HEK293 (cell line): Measurements from ENCODE around the gene CHD1L.

Source experiments
- CTCF ChIA-PET: fragments of 350-600 bp; formaldehyde crosslinking; extraction: SDS; loops from one replicate; lab custom pipeline; 2021; ENCODE audit warnings: antibody characterized with exemption; lab: Yijun Ruan, JAX
- POLR2A ChIA-PET: fragments of 300-600 bp; formaldehyde crosslinking; extraction: SDS; loops from one replicate; lab custom pipeline; 2020; ENCODE audit warnings: antibody characterized with exemption, inconsistent platforms; lab: Yijun Ruan, JAX
- H3K27ac ChIP-seq: fragments of 200-500 bp; sonication (Bioruptor generic); 2 replicates; pipeline ENCODE4 v1.5.1; 2014; ENCODE audit warnings: low read depth, low read length, control low read depth, inconsistent platforms; ENCODE audit errors: extremely low read depth
- H3K36me3 ChIP-seq, 2 experiments: fragments of 200-500 bp in 1 of 2; sonication (Bioruptor generic) in 1 of 2; 1 replicate in 1 of 2; 2 replicates in 1 of 2; pipeline ENCODE4 v1.5.1; 2014 to 2017; ENCODE audit warnings: inconsistent platforms in 2 of 2, low read length in 2 of 2; ENCODE audit not compliant: control insufficient read depth in 2 of 2, insufficient read depth in 1 of 2
- H3K4me1 ChIP-seq: fragments of 200-500 bp; sonication (Bioruptor generic); 2 replicates; pipeline ENCODE4 v1.5.1; 2014; ENCODE audit warnings: mild to moderate bottlenecking, low read length, inconsistent platforms; ENCODE audit not compliant: control insufficient read depth, insufficient read depth
- H3K4me3 ChIP-seq: 2 replicates; pipeline ENCODE4 v1.5.1; 2011; ENCODE audit warnings: low read depth, mild to moderate bottlenecking, control low read depth, low read length, moderate library complexity
- H3K9me3 ChIP-seq: fragments of 200-500 bp; sonication (Bioruptor generic); 2 replicates; pipeline ENCODE4 v1.5.1; 2014; ENCODE audit warnings: low read depth, low read length, inconsistent platforms; ENCODE audit not compliant: control insufficient read depth, insufficient read depth
- EGR2 ChIP-seq: fragments of 450-650 bp; formaldehyde crosslinking; IDR thresholded peaks from 2 replicates; pipeline ENCODE4 v1.5.1; 2016; ENCODE audit warnings: low read depth, missing biosample characterization, missing genetic modification characterization
- GLI4 ChIP-seq: fragments of 450-650 bp; formaldehyde crosslinking; IDR thresholded peaks from 2 replicates; pipeline ENCODE4 v1.5.1; 2016; ENCODE audit warnings: missing biosample characterization, missing genetic modification characterization
- HOXD13 ChIP-seq: sonication (generic); formaldehyde crosslinking; IDR thresholded peaks from 2 replicates; pipeline ENCODE4 v1.8.0; 2022; ENCODE audit warnings: missing genetic modification reagents, borderline replicate concordance
- MYNN ChIP-seq: fragments of 450-650 bp; formaldehyde crosslinking; IDR thresholded peaks from 2 replicates; pipeline ENCODE4 v1.5.1; 2016; ENCODE audit warnings: missing biosample characterization, missing genetic modification characterization, borderline replicate concordance
- OVOL3 ChIP-seq: fragments of 450-650 bp; formaldehyde crosslinking; IDR thresholded peaks from 2 replicates; pipeline ENCODE4 v1.5.1; 2016; ENCODE audit warnings: missing biosample characterization, missing genetic modification characterization
- RBAK ChIP-seq: fragments of 450-650 bp; formaldehyde crosslinking; IDR thresholded peaks from 2 replicates; pipeline ENCODE4 v1.5.1; 2016; ENCODE audit warnings: missing biosample characterization, missing genetic modification characterization
- REPIN1 ChIP-seq: fragments of 450-650 bp; formaldehyde crosslinking; IDR thresholded peaks from 2 replicates; pipeline ENCODE4 v1.5.1; 2017; ENCODE audit warnings: missing biosample characterization, missing genetic modification characterization, low read depth
- SP3 ChIP-seq: fragments of 450-650 bp; formaldehyde crosslinking; IDR thresholded peaks from 2 replicates; pipeline ENCODE4 v1.5.1; 2016; ENCODE audit warnings: missing biosample characterization, missing genetic modification characterization
- ZBTB20 ChIP-seq: fragments of 450-650 bp; formaldehyde crosslinking; IDR thresholded peaks from 2 replicates; pipeline ENCODE4 v1.5.1; 2016; ENCODE audit warnings: missing biosample characterization, missing genetic modification characterization
- ZNF10 ChIP-seq: fragments of 450-650 bp; formaldehyde crosslinking; IDR thresholded peaks from 2 replicates; pipeline ENCODE4 v1.5.1; 2017; ENCODE audit warnings: missing biosample characterization, missing genetic modification characterization
- ZNF157 ChIP-seq: fragments of 450-650 bp; formaldehyde crosslinking; IDR thresholded peaks from 2 replicates; pipeline ENCODE4 v1.5.1; 2016; ENCODE audit warnings: missing biosample characterization, missing genetic modification characterization
- ZNF18 ChIP-seq: fragments of 450-650 bp; formaldehyde crosslinking; IDR thresholded peaks from 2 replicates; pipeline ENCODE4 v1.5.1; 2016; ENCODE audit warnings: missing biosample characterization, missing genetic modification characterization
- ZNF202 ChIP-seq: fragments of 450-650 bp; formaldehyde crosslinking; IDR thresholded peaks from 2 replicates; pipeline ENCODE4 v1.5.1; 2016; ENCODE audit warnings: missing biosample characterization, missing genetic modification characterization, borderline replicate concordance
- ZNF24 ChIP-seq: fragments of 450-650 bp; formaldehyde crosslinking; IDR thresholded peaks from 2 replicates; pipeline ENCODE4 v1.5.1; 2016; ENCODE audit warnings: missing biosample characterization, missing genetic modification characterization
- ZNF266 ChIP-seq: fragments of 450-650 bp; formaldehyde crosslinking; IDR thresholded peaks from 2 replicates; pipeline ENCODE4 v1.5.1; 2016; ENCODE audit warnings: missing biosample characterization, missing genetic modification characterization, low read depth
- ZNF302 ChIP-seq: fragments of 450-650 bp; formaldehyde crosslinking; IDR thresholded peaks from 2 replicates; pipeline ENCODE4 v1.5.1; 2016; ENCODE audit warnings: missing biosample characterization, missing genetic modification characterization, low read depth
- ZNF335 ChIP-seq: fragments of 450-650 bp; formaldehyde crosslinking; conservative IDR thresholded peaks from 2 replicates; pipeline ENCODE4 v1.5.1; 2016; ENCODE audit warnings: missing biosample characterization, missing genetic modification characterization
- ZNF354C ChIP-seq: fragments of 450-650 bp; formaldehyde crosslinking; IDR thresholded peaks from 2 replicates; pipeline ENCODE4 v1.5.1; 2016; ENCODE audit warnings: missing biosample characterization, missing genetic modification characterization, low read depth, borderline replicate concordance
- ZNF423 ChIP-seq: fragments of 450-650 bp; formaldehyde crosslinking; IDR thresholded peaks from 2 replicates; pipeline ENCODE4 v1.5.1; 2016; ENCODE audit warnings: missing biosample characterization, missing genetic modification characterization
- ZNF510 ChIP-seq: fragments of 450-650 bp; formaldehyde crosslinking; IDR thresholded peaks from 2 replicates; pipeline ENCODE4 v1.5.1; 2018; ENCODE audit warnings: mild to moderate bottlenecking, missing genetic modification characterization, missing biosample characterization; ENCODE audit not compliant: insufficient replicate concordance
- ZNF529 ChIP-seq: fragments of 450-650 bp; formaldehyde crosslinking; IDR thresholded peaks from 2 replicates; pipeline ENCODE4 v1.5.1; 2017; ENCODE audit warnings: missing genetic modification characterization, missing biosample characterization; ENCODE audit not compliant: insufficient replicate concordance
- ZNF549 ChIP-seq: fragments of 450-650 bp; IDR thresholded peaks from 2 replicates; pipeline ENCODE4 v1.5.1; 2018; ENCODE audit warnings: missing biosample characterization, missing genetic modification characterization, mild to moderate bottlenecking, inconsistent platforms, moderate library complexity
- ZNF626 ChIP-seq: fragments of 450-650 bp; sonication (Bioruptor Pico); formaldehyde crosslinking; IDR thresholded peaks from 2 replicates; pipeline ENCODE4 v1.5.1; 2018; ENCODE audit warnings: missing biosample characterization, missing genetic modification characterization, inconsistent platforms
- ZNF707 ChIP-seq: fragments of 450-650 bp; formaldehyde crosslinking; IDR thresholded peaks from 2 replicates; pipeline ENCODE4 v1.5.1; 2016; ENCODE audit warnings: missing biosample characterization, missing genetic modification characterization
- ZNF791 ChIP-seq: fragments of 450-650 bp; formaldehyde crosslinking; IDR thresholded peaks from 2 replicates; pipeline ENCODE4 v1.5.1; 2016; ENCODE audit warnings: missing biosample characterization, missing genetic modification characterization
- ZXDB ChIP-seq: fragments of 450-650 bp; formaldehyde crosslinking; IDR thresholded peaks from 2 replicates; pipeline ENCODE4 v1.5.1; 2016; ENCODE audit warnings: missing biosample characterization, missing genetic modification characterization
- TF ChIP-seq, protein P1 (sequence below): fragments of 450-650 bp; formaldehyde crosslinking; IDR thresholded peaks from 2 replicates; pipeline ENCODE4 v1.5.1; 2016; ENCODE audit warnings: missing biosample characterization, missing genetic modification characterization, low read depth
- TF ChIP-seq, protein P2 (sequence below): fragments of 450-650 bp; formaldehyde crosslinking; IDR thresholded peaks from 2 replicates; pipeline ENCODE4 v1.5.1; 2017; ENCODE audit warnings: missing biosample characterization, missing genetic modification characterization

CHD1L gene

DNA sequence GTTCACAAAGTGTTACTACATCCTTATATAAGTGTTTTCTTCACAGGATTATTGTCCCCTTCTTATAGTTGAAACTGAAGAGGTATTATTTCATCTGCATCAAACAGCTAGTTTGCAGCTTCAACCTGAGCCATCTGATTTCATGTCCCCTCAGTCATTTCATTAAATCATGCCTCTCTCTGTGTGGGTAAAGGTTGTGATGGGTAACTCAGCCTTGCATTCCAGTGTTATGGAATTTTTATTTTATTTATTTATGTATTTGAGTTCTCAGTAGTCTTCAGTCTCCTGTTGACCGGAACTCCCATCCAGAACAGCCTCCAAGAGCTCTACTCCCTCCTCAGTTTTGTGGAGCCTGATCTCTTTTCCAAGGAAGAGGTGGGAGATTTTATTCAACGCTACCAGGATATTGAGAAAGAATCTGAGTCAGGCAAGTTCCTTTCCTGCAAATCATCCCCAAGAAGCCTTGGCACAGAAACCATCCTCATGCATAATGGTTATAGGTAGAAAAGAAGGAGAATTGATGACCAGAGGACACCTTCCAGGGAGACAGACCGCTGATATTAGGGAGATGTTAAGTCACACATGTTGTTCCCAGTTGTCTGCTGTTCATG, 21.8 kb downstream of the CHD1L start:
- H3K36me3 ChIP-seq: peaks cover 49 to 97% of the 10 kb centered on the region in 2 experiments
- H3K4me1 ChIP-seq: no peaks in the 10 kb centered on the region
- TF ChIP-seq ZNF626 (tag by site-specific recombination): no peak
- no peak for TF ChIP-seq ZNF157 (tag by site-specific recombination)
- TF ChIP-seq, protein P1, sequence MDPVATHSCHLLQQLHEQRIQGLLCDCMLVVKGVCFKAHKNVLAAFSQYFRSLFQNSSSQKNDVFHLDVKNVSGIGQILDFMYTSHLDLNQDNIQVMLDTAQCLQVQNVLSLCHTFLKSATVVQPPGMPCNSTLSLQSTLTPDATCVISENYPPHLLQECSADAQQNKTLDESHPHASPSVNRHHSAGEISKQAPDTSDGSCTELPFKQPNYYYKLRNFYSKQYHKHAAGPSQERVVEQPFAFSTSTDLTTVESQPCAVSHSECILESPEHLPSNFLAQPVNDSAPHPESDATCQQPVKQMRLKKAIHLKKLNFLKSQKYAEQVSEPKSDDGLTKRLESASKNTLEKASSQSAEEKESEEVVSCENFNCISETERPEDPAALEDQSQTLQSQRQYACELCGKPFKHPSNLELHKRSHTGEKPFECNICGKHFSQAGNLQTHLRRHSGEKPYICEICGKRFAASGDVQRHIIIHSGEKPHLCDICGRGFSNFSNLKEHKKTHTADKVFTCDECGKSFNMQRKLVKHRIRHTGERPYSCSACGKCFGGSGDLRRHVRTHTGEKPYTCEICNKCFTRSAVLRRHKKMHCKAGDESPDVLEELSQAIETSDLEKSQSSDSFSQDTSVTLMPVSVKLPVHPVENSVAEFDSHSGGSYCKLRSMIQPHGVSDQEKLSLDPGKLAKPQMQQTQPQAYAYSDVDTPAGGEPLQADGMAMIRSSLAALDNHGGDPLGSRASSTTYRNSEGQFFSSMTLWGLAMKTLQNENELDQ (tag by site-specific recombination): no peak
- no peak for TF ChIP-seq MYNN (tag by site-specific recombination)
- no peak for TF ChIP-seq ZNF510 (tag by site-specific recombination)
- TF ChIP-seq ZNF529 (tag by site-specific recombination): no peak
- no peak for TF ChIP-seq ZNF549 (tag by site-specific recombination)
- no peak for TF ChIP-seq OVOL3 (tag by site-specific recombination)
- no peak for TF ChIP-seq ZNF266 (tag by site-specific recombination)
- TF ChIP-seq, protein P2, sequence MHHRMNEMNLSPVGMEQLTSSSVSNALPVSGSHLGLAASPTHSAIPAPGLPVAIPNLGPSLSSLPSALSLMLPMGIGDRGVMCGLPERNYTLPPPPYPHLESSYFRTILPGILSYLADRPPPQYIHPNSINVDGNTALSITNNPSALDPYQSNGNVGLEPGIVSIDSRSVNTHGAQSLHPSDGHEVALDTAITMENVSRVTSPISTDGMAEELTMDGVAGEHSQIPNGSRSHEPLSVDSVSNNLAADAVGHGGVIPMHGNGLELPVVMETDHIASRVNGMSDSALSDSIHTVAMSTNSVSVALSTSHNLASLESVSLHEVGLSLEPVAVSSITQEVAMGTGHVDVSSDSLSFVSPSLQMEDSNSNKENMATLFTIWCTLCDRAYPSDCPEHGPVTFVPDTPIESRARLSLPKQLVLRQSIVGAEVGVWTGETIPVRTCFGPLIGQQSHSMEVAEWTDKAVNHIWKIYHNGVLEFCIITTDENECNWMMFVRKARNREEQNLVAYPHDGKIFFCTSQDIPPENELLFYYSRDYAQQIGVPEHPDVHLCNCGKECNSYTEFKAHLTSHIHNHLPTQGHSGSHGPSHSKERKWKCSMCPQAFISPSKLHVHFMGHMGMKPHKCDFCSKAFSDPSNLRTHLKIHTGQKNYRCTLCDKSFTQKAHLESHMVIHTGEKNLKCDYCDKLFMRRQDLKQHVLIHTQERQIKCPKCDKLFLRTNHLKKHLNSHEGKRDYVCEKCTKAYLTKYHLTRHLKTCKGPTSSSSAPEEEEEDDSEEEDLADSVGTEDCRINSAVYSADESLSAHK (tag by site-specific recombination): no peak
- H3K4me3 ChIP-seq: no peak overlapping the region
- H3K27ac ChIP-seq: no peak overlapping the region
- ChIA-PET POLR2A (no interaction called here), CTCF (no interaction called here)
- H3K9me3 ChIP-seq: no peaks in the 10 kb centered on the region

GRCh38 chr1:147266381-147266780, 23.9 kb downstream of the CHD1L start:
- CTCF ChIA-PET: no interaction called here
- TF ChIP-seq ZNF202 (tag by site-specific recombination): no peak
- TF ChIP-seq ZNF18 (tag by site-specific recombination): no peak
- TF ChIP-seq RBAK: no peak
- TF ChIP-seq ZBTB20 (tag by site-specific recombination): no peak
- TF ChIP-seq ZNF302 (tag by site-specific recombination): no peak
- TF ChIP-seq ZNF24 (tag by site-specific recombination): no peak
- no peak for TF ChIP-seq REPIN1
- no peak for TF ChIP-seq ZNF10 (tag by site-specific recombination)
- no peak for TF ChIP-seq ZNF423 (tag by site-specific recombination)
- TF ChIP-seq HOXD13 (CRISPR knock-in tag): no peak
- TF ChIP-seq EGR2: no peak
- no peak for TF ChIP-seq ZNF791 (tag by site-specific recombination)
- TF ChIP-seq GLI4 (tag by site-specific recombination): no peak
- TF ChIP-seq ZNF707 (tag by site-specific recombination): no peak
- no peak for TF ChIP-seq SP3 (tag by site-specific recombination)
- no peak for TF ChIP-seq ZNF354C (tag by site-specific recombination)
- TF ChIP-seq ZNF335 (tag by site-specific recombination): no peak
- TF ChIP-seq ZXDB (tag by site-specific recombination): no peak
- H3K27ac ChIP-seq: no peak overlapping the region
- no peaks in the 10 kb centered on the region for H3K4me1 ChIP-seq
- POLR2A ChIA-PET: no interaction called here
- peaks cover 40 to 96% of the 10 kb centered on the region in 2 experiments for H3K36me3 ChIP-seq
- H3K4me3 ChIP-seq: no peak overlapping the region
- no peaks in the 10 kb centered on the region for H3K9me3 ChIP-seq
